NCI-H2196 treated with DMSO at 0.1 percent for 48 hours (cell line): ENCODE results near the gene FERMT1.
"Not testable (repeated sequence)": the region's sequence is repeated elsewhere in the genome, so short reads cannot be mapped to it uniquely, and the experiment has no call there.

Experiments used
- DNase-seq: peaks from one replicate; lab custom pipeline; 2025; ENCODE audit not compliant: unreplicated experiment; lab: John Stamatoyannopoulos, UW

FERMT1 gene

DNA sequence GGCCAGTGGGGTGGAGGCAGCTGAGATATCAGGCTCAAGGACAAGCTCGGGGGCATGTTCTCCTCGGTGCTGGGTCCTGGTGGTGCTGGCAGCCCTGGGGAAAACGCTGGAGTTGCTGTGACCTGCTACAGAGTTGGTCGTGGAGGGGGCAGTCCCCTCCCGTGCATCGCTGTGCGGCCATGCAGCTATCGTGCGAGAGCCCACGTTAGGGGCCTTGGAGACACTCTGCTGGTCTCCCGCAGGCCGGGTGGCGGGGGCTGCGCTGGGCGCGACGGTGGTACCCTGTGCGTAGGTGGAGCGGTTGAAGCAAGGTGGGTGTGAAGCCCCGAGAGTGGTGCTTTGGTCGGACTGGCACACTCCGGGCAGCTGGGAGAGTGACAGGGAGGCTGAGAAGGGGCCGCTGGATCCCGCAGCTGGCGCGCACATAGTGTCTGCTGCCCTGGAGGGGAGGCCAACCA, 81.0 kb downstream of the FERMT1 start:
- no peak for DNase-seq

DNA sequence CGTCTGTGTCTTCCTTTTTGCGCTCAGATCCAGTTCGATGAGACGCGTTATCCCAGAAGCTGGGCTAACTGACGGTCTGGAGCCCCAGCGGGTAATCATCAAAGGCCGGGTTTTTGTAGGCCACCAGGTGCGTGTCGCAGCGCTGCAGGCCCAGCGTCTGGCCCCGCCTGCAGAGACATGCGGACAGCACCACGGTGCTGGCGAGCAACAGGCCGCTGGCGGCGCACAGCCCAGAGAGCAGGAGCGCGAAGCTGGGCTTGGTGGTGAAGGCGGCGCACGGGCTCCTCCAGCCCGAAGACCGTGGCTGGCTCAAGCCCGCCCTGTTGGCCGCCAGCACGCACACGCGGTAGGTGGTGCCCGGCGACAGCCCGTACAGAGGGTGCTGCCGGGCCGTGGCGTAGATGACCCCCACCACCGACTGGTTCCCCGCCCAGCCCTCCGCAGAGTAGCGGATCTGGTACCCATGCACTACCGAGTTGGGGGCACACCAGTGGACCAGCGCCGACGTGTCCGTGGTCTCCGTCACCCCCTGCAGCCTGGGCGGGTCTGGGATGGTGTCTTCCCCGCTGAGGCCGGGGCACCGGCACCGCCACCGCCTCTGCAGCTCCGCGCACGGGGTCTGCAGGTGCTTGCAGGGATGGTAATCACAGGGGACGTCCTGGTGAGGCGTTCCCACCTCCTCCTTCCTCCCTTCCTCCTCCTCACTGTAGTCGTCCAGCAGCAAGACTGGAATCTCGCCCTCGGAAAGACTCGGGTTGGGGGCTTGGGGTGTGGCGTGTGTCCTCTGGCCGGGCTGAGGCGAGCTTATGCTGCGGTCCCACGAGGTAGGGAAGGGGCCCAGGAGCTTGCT, 81.6 kb downstream of the FERMT1 start:
- DNase-seq: no peak

DNA sequence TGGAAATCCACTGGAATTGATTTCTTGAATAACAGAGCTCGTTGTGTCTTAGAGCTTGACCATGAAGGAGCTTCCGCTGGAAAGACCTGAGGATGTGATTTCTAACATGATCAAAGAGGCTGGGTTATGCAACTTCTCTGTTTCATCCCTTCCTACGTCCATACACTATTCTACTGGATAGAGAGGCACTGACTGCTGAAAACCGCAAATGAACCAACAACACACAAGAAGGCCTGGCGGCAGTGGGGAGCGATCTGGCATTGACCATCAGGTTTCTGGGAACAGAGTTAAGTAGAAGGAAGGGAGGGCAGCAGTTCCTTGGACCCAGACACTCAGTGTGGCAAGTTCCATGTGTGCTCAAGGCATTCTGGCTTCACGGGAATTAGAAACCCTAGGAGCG, 82.3 kb downstream of the FERMT1 start:
- no peak for DNase-seq

DNA sequence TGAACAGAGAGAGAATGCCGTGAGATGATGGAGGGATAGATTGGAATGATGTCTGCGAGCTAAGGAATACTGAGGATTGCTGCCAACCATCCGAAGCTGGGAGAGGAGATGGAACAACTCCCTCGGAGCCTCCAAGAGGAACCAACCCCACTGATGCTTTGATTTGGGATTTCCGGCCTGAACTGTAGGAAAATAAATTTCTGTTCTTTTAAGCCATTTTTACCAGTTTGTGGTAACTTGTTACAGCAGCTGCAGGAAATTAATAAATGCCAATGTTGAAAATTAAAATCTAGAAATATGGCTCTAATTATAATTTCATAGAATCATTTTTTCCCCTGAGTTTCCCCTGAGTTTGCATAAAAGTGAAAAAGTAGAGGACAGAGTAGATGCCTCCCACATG, 83.1 kb downstream of the FERMT1 start:
- no peak for DNase-seq

DNA sequence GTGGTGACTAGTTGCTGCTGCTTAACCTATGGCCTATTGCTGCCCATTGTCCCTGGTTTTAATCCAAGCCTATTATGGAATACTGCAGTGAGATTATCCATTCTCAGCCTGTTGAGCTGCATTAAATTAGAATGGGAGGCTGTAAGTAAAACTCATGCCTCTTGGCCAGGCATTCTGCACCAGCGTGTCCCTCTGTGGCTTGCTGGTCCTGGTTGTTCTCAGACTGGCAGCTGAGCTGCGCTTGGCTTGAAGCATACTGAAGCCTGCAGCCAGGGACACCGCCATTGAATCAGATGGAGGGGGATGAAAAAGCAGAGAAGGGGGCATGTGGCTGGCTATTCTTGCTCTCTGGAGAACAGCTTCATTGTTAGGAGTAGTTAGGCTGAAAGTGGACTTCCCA, 84.6 kb downstream of the FERMT1 start:
- DNase-seq: no peak

DNA sequence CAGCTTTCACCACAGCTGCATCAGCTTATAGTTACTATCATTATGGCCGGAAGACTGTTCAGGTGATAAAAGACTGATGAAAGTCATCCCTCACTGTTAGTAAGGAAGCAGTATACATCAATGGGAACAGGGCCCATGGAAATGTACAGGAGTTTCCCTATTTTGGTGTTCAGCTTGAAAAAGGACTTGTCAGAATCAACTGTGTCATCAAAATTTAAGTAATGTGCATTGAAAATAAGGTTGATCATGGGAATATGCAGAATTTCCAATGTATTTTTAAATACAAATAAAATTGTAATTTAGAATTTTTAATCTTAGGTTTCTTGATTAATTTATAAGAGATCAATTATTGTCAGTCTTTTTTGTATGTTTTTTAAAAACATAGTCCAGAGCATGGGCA, 85.7 kb downstream of the FERMT1 start:
- DNase-seq: no peak

DNA sequence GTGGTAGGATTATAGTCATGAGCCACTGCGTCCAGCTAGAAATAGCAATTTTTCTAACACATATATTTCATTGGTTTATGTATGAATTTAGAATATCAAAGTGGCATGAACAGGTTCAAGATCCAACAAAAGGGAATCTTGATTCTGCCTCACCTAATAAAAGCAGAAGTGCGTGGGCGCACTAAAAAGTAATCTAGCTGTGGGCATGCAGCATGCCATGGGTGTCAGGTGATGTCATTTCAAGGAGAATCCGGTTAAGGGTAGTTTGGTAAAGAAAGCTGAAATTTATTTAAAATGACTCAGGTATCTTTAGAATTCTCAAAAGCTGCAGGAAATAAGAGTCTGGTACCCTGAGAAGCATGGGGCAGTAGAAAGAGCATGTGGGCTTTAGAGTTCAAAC, 86.6 kb downstream of the FERMT1 start:
- no peak for DNase-seq

DNA sequence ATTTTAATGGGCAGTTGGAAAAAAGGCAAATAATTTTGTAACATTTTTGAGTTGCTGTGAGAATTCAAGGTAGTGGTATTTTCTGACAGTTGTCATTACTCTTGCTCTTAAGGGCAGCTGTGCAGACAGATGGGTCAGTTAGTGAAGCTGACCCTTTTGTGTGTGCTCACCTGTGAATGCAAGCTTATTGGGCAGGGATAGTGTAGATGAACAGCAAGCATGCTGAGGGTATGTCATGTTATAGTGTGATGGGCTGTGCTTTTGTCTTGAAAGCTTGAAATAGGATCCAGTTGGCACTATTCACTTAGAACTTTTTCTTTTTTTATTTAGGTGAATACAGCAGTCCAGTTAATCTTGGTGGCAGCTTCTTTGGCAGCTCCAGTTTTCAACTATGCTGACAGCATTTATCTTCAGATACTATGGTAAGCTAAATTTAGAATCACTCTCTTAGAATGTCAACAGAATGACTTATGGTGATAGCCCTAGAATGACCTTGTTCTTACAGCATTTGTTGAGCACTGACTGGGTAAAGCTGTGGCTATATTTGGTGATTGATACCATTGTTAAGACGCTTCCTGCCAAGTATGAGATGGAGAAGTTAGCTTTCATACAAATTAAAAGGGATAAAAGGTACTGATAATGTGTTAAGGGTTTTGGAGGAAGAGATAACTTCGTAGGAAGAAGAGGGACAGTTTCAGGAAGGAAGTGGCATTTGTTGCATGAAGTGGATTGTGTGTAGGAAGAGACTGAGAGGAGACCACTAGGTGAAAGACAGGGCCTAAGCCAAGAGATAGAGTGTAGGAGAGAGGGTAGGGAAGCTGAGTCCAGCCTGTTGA, 88.5 kb downstream of the FERMT1 start:
- DNase-seq: no peak

DNA sequence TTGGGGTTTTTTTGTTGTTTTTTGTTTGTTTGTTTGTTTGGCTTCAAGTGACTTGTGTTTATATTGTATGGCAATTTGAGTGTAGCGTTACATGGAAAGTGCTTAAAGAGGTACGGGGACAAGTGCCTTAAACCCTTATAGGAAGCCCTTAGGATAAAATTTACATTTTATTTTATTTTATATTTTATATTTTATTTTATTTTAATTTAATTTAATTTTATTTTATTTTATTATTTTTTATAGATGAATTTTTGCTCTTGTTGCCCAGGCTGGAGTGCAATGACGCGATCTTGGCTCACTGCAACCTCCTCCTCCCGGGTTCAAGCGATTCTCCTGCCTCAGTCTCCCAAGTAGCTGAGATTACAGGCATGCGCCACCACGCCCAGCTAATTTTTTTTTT, 89.9 kb downstream of the FERMT1 start:
- not testable (repeated sequence) for DNase-seq

DNA sequence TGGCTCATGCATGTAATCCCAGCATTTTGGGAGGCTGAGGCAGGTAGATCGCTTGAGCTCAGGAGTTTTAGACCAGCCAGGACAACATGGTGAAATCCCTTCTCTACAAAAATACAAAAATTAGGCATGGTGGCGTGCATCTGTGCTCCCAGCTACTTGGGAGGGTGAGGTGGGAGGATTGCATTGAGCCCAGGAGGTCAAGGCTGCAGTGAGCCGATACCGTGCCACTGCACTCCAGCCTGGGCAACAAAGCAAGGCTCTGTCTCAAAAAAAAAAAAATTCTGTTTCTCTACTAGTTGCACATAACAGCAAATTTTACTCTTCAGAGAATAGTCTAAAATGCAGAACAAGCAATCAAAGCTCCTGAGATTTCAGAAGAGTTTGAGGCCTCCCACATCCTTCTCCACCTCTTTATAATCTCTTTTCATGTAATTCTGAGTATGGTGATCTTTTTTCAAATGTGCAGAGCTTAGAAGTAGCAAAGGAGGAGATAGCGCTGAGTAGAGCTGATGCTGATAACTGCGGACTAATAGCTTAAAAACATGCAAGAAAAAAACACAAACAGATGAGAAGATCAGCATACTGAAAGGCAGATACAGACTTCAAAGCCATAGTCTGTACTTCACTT, 92.3 kb downstream of the FERMT1 start:
- no peak for DNase-seq

DNA sequence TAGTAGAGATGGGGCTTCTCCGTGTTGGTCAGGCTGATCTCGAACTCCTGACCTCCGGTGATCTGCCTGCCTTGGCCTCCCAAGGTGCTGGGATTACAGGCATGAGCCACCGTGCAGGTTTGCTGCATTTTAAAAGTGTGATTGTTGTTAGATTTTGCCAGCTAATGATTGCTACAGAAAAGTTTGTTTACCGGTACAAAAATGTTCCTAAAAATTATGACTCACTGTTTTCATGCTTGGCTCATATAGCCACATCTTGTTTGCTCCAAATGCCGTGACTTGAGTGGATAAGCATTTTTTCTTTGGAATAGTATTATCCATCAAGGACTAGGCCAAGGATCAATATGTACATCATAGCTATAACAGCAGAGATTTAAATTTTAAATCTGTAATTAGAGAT, 93.3 kb downstream of the FERMT1 start:
- no peak for DNase-seq

DNA sequence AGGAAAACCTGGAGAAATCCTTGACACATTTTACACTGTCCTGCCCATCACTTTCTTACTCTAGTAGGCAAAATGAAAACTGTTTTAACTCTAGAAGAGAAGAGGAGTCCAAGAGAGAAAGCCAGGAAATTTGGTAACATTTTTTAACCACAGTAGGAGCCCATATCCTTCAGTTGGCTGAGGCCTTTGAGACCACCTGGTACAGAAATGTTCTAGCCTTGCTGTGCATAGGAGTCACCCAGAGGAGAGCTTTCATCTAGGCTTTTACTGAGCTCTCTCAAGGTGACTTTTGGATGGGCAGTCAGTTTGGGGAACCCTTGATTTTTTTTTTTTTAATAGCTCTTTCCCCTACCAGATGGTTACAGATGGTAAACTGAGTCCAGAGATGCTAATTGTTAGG, 94.0 kb downstream of the FERMT1 start:
- DNase-seq: no peak

DNA sequence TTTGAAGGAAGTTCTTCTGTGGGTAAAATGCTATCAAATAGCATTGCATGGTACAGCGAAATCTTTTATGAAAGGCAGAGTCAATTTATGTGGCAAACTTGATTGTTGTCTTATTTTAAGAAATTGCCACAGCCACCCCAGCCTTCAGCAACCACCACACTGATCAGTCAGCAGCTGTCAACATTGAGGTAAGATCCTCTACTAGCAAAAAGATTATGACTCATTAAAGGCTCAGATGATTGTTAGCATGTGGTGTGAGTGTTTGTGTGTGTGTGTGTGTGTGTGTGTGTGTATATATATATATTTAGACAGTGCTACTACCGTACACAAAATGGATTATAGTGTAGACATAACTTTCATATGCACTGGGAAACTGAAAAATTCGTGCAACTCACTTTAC, 96.8 kb downstream of the FERMT1 start:
- DNase-seq: no peak
